ENCODE results near the gene NPBWR2. TPM values are rescaled to one million over a fixed set of nuclear protein-coding genes. Genes with fewer than 3 reads are reported as not detected.
"Not testable (repeated sequence)": the region's sequence is repeated elsewhere in the genome, so short reads cannot be mapped to it uniquely, and the experiment has no call there.

NPBWR2 gene
- polyA plus RNA-seq, 1 donor from 2014 or later: not detected

GRCh38 chr20:64119301-64119680, 11.9 kb upstream of the NPBWR2 start:
- Histone ChIP-seq H3K27ac (ENCODE audit: low read length) (no peak overlapping the region), H3K9me3 (ENCODE audit: low read length) (no peaks in the 10 kb centered on the region), H2AFZ (ENCODE audit: low read depth, low read length) (no peak overlapping the region), H4K20me1 (ENCODE audit: insufficient read depth) (no peaks in the 10 kb centered on the region), H3K79me2 (replicated peaks; ENCODE audit: insufficient read depth, low read length) (no peaks in the 10 kb centered on the region), H3K9ac (ENCODE audit: low read length) (peak overlapping the region; percentile 20), H3F3A (ENCODE audit: insufficient read depth, low read length, poor library complexity, severe bottlenecking) (no peaks in the 10 kb centered on the region), H3K4me2 (ENCODE audit: low read length) (no peak overlapping the region), H3K9me2 (ENCODE audit: insufficient read depth, low read length) (no peaks in the 10 kb centered on the region), H3K36me3 (ENCODE audit: insufficient read depth, low read length) (no peaks in the 10 kb centered on the region), H3K4me3 (ENCODE audit: low read length) (no peak overlapping the region), H3K27me3 (ENCODE audit: insufficient read depth, low read depth, low read length) (no peaks in the 10 kb centered on the region)
- TF ChIP-seq SMC3 (conservative IDR thresholded peaks at IDR 0.05; ENCODE audit: poor library complexity) (no peak), RAD21 (conservative IDR thresholded peaks at IDR 0.05) (no peak), EP300 (conservative IDR thresholded peaks at IDR 0.05; ENCODE audit: poor library complexity, severe bottlenecking) (no peak), EZH2 (IDR thresholded peaks at IDR 0.05; ENCODE audit: borderline replicate concordance, insufficient read depth, low read length, poor library complexity, severe bottlenecking) (no peak), TAF1 (IDR thresholded peaks at IDR 0.05; ENCODE audit: low read depth) (no peak), MXI1 (conservative IDR thresholded peaks at IDR 0.05; ENCODE audit: poor library complexity, severe bottlenecking) (no peak), POLR2AphosphoS5 (IDR thresholded peaks at IDR 0.05) (no peak), CTCF (IDR thresholded peaks at IDR 0.05; ENCODE audit: poor library complexity, severe bottlenecking) (no peak)
- TF ChIP-seq, protein P1, sequence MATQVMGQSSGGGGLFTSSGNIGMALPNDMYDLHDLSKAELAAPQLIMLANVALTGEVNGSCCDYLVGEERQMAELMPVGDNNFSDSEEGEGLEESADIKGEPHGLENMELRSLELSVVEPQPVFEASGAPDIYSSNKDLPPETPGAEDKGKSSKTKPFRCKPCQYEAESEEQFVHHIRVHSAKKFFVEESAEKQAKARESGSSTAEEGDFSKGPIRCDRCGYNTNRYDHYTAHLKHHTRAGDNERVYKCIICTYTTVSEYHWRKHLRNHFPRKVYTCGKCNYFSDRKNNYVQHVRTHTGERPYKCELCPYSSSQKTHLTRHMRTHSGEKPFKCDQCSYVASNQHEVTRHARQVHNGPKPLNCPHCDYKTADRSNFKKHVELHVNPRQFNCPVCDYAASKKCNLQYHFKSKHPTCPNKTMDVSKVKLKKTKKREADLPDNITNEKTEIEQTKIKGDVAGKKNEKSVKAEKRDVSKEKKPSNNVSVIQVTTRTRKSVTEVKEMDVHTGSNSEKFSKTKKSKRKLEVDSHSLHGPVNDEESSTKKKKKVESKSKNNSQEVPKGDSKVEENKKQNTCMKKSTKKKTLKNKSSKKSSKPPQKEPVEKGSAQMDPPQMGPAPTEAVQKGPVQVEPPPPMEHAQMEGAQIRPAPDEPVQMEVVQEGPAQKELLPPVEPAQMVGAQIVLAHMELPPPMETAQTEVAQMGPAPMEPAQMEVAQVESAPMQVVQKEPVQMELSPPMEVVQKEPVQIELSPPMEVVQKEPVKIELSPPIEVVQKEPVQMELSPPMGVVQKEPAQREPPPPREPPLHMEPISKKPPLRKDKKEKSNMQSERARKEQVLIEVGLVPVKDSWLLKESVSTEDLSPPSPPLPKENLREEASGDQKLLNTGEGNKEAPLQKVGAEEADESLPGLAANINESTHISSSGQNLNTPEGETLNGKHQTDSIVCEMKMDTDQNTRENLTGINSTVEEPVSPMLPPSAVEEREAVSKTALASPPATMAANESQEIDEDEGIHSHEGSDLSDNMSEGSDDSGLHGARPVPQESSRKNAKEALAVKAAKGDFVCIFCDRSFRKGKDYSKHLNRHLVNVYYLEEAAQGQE (IDR thresholded peaks at IDR 0.05; ENCODE audit: borderline replicate concordance): no peak

GRCh38 chr20:64117432-64117777, 10.0 kb upstream of the NPBWR2 start:
- not testable (repeated sequence) for H3K79me2 ChIP-seq (replicated peaks; ENCODE audit: insufficient read depth, low read length); H3F3A ChIP-seq (ENCODE audit: insufficient read depth, low read length, poor library complexity, severe bottlenecking); H2AFZ ChIP-seq (ENCODE audit: low read depth, low read length); H3K4me3 ChIP-seq (ENCODE audit: low read length); H3K9me3 ChIP-seq (ENCODE audit: low read length); H3K27me3 ChIP-seq (ENCODE audit: insufficient read depth, low read depth, low read length); H3K4me2 ChIP-seq (ENCODE audit: low read length); H3K36me3 ChIP-seq (ENCODE audit: insufficient read depth, low read length); H3K9me2 ChIP-seq (ENCODE audit: insufficient read depth, low read length); H4K20me1 ChIP-seq (ENCODE audit: insufficient read depth); H3K27ac ChIP-seq (ENCODE audit: low read length); H3K9ac ChIP-seq (ENCODE audit: low read length)

Data from neural cell (in vitro differentiated cells).